PC-9 (cell line): ENCODE data around the gene STK32B.

Experiments
- EZH2 ChIP-seq: fragments of 200-600 bp; sonication (generic); IDR thresholded peaks from 2 replicates; pipeline ENCODE4 v1.8.0; 2017; ENCODE audit warnings: antibody characterized with exemption, low read depth
- TF ChIP-seq, protein P1 (sequence below): fragments of 200-600 bp; sonication (generic); conservative IDR thresholded peaks from 2 replicates; pipeline ENCODE4 v1.6.1; 2017; ENCODE audit warnings: mixed run types, antibody characterized with exemption, mild to moderate bottlenecking, moderate library complexity

GRCh38 chr4:5474756-5475155, 423.5 kb downstream of the STK32B start:
- TF ChIP-seq, protein P1, sequence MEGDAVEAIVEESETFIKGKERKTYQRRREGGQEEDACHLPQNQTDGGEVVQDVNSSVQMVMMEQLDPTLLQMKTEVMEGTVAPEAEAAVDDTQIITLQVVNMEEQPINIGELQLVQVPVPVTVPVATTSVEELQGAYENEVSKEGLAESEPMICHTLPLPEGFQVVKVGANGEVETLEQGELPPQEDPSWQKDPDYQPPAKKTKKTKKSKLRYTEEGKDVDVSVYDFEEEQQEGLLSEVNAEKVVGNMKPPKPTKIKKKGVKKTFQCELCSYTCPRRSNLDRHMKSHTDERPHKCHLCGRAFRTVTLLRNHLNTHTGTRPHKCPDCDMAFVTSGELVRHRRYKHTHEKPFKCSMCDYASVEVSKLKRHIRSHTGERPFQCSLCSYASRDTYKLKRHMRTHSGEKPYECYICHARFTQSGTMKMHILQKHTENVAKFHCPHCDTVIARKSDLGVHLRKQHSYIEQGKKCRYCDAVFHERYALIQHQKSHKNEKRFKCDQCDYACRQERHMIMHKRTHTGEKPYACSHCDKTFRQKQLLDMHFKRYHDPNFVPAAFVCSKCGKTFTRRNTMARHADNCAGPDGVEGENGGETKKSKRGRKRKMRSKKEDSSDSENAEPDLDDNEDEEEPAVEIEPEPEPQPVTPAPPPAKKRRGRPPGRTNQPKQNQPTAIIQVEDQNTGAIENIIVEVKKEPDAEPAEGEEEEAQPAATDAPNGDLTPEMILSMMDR = no peak
- TF ChIP-seq EZH2 = no peak
